Gastroesophageal sphincter (tissue), 4 donors: ENCODE data around the gene LIPC. TPM values are rescaled to one million over a fixed set of nuclear protein-coding genes. Genes with fewer than 3 reads are reported as not detected.

Source experiments
- ATAC-seq: fragments of 150-250 bp; one replicate; pipeline ENCODE4 v1.9.1; 2016; ENCODE audit warnings: mild to moderate bottlenecking, moderate library complexity
- H3K27ac ChIP-seq, 4 donors: fragments of 200-600 bp; sonication (generic) in 3 of 4; 1 replicate in 3 of 4; 2 replicates in 1 of 4; pipeline ENCODE4 v1.5.1; 2016 to 2019
- H3K27me3 ChIP-seq: fragments of 200-600 bp; sonication (generic); one replicate; pipeline ENCODE4 v1.5.1; 2019
- H3K36me3 ChIP-seq, 2 donors: fragments of 200-600 bp; sonication (generic); one replicate each; pipeline ENCODE4 v1.5.1; 2019; ENCODE audit warnings: control low read depth in 1 of 2
- H3K4me1 ChIP-seq, 3 donors: fragments of 200-600 bp; sonication (generic); 1 replicate in 2 of 3; 2 replicates in 1 of 3; pipeline ENCODE4 v1.5.1; 2016 to 2019; ENCODE audit warnings: control low read depth in 2 of 3
- H3K4me3 ChIP-seq, 2 donors: fragments of 200-600 bp; sonication (generic); one replicate each; pipeline ENCODE4 v1.5.1; 2019; ENCODE audit warnings: mild to moderate bottlenecking in 1 of 2, moderate library complexity in 1 of 2
- H3K9me3 ChIP-seq, 3 donors: fragments of 200-600 bp; sonication (generic); one replicate each; pipeline ENCODE4 v1.5.1; 2017 to 2019; ENCODE audit warnings: control low read depth in 2 of 3
- EP300 ChIP-seq: sonication (generic); formaldehyde crosslinking; IDR thresholded peaks from one replicate; pipeline ENCODE4 v1.6.1; 2017; ENCODE audit warnings: antibody characterized with exemption, mild to moderate bottlenecking
- POLR2A ChIP-seq, 2 donors: fragments of 450-650 bp; IDR thresholded peaks; one replicate each; pipeline ENCODE4 v1.6.1; 2017; ENCODE audit warnings: antibody characterized with exemption in 2 of 2, mild to moderate bottlenecking in 2 of 2, moderate library complexity in 1 of 2
- POLR2AphosphoS5 ChIP-seq: sonication (generic); formaldehyde crosslinking; IDR thresholded peaks from one replicate; pipeline ENCODE4 v1.6.1; 2017; ENCODE audit warnings: antibody characterized with exemption
- WGBS, 2 donors: methylation state at CpG; one replicate each; pipeline ENCODE4 v1.1.5; 2018; ENCODE audit warnings: low coverage in 1 of 2; 5-methylcytosine and 5-hydroxymethylcytosine counted together
- total RNA-seq, 4 donors: library from RNA; depleted of rRNA; stranded (reverse); fragments of >200 nt; gene quantifications; one replicate each; pipeline ENCODE4 v1.1.0, GENCODE V29; 2016
- TF ChIP-seq, protein P1 (sequence below), 4 experiments: fragments of 200-600 bp in 2 of 4; fragments of 450-650 bp in 2 of 4; sonication (generic) in 1 of 4; IDR thresholded peaks; one replicate each; pipeline ENCODE4 v1.5.1; 2017 to 2019; ENCODE audit warnings: antibody characterized with exemption in 4 of 4, mild to moderate bottlenecking in 2 of 4, moderate library complexity in 2 of 4

LIPC gene
- total RNA-seq, 4 donors from 2014 or later, result 0.32 to 0.50 TPM; not detected in 2

- peaks cover 0 to 34% (median 3%) of the 10 kb centered on the region in 3 donors for H3K4me1 ChIP-seq
- no peak for ATAC-seq
- no peak overlapping the region for H3K4me3 ChIP-seq
- H3K27me3 ChIP-seq, result no peaks in the 10 kb centered on the region
- WGBS, 2 donors, result 62 to 68% methylated on average over 4 to 6 of the region's 9 CpGs
- no peaks in the 10 kb centered on the region for H3K36me3 ChIP-seq
- H3K27ac ChIP-seq, result peak overlapping the region in 2 of 4 donors; percentile 23 to 39
- TF ChIP-seq POLR2AphosphoS5 (no peak), EP300 (no peak), POLR2A (IDR thresholded peaks at IDR 0.05) (no peak)
- TF ChIP-seq, protein P1, sequence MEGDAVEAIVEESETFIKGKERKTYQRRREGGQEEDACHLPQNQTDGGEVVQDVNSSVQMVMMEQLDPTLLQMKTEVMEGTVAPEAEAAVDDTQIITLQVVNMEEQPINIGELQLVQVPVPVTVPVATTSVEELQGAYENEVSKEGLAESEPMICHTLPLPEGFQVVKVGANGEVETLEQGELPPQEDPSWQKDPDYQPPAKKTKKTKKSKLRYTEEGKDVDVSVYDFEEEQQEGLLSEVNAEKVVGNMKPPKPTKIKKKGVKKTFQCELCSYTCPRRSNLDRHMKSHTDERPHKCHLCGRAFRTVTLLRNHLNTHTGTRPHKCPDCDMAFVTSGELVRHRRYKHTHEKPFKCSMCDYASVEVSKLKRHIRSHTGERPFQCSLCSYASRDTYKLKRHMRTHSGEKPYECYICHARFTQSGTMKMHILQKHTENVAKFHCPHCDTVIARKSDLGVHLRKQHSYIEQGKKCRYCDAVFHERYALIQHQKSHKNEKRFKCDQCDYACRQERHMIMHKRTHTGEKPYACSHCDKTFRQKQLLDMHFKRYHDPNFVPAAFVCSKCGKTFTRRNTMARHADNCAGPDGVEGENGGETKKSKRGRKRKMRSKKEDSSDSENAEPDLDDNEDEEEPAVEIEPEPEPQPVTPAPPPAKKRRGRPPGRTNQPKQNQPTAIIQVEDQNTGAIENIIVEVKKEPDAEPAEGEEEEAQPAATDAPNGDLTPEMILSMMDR (IDR thresholded peaks at IDR 0.05), result no peak
- H3K9me3 ChIP-seq, result no peaks in the 10 kb centered on the region
Measured at GRCh38 chr15:58522865-58523264, 91.1 kb downstream of the LIPC start.

DNA sequence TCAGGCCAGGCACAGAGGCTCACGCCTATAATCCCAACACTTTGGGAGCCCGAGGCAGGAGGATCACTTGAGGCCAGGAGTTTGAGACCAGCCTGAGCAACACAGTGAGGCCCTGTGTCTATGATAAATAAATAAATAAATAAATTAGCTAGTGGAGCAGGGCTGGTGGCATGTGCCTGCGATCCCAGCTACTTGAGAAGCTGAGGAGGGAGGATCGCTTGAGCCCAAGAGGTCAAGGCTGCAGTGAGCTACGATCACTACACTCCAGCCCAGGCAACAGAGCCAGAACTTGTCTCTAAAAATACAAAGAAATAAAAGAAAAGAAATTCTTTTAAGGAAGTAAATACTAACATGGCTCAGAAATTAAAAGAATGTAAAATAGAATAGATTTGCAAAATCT lies 91.8 kb downstream of the LIPC start:
- no peak overlapping the region for H3K4me3 ChIP-seq
- no peak for ATAC-seq
- TF ChIP-seq, protein P1 (IDR thresholded peaks at IDR 0.05), result no peak
- TF ChIP-seq EP300 (no peak), POLR2AphosphoS5 (no peak), POLR2A (IDR thresholded peaks at IDR 0.05) (no peak)
- no peaks in the 10 kb centered on the region for H3K36me3 ChIP-seq
- H3K27ac ChIP-seq, result no peak overlapping the region
- H3K4me1 ChIP-seq, result peaks cover 0 to 42% (median 8%) of the 10 kb centered on the region in 3 donors
- no peaks in the 10 kb centered on the region for H3K27me3 ChIP-seq
- 89 to 100% methylated on average over 1 to 5 of the region's 5 CpGs for WGBS, 2 donors
- no peaks in the 10 kb centered on the region for H3K9me3 ChIP-seq

DNA sequence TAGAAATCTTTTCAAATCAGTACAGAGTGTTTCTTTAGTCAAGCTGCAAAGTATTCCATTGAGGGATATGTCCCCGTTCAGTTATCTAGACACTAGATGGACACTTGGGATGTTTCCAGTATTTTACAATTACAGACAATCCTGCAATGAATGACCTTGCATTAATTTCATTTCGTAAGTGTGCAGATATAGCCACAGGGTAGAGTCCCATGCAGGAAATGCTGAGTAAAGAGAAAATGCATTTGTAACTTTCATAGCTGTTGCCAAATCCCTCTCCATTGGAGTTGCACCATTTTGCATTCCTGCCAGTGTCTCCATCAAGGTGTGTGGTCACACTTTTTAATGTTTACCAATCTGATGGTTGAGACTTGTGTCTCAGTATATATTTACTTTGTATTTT lies 92.5 kb downstream of the LIPC start:
- Histone ChIP-seq H3K9me3 (no peaks in the 10 kb centered on the region), H3K27me3 (no peaks in the 10 kb centered on the region), H3K36me3 (no peaks in the 10 kb centered on the region), H3K27ac (no peak overlapping the region), H3K4me1 (peaks cover 0 to 48% (median 8%) of the 10 kb centered on the region in 3 donors), H3K4me3 (no peak overlapping the region)
- TF ChIP-seq POLR2A (IDR thresholded peaks at IDR 0.05) (no peak), POLR2AphosphoS5 (no peak), EP300 (no peak)
- TF ChIP-seq, protein P1 (IDR thresholded peaks at IDR 0.05), result no peak
- no peak for ATAC-seq
- WGBS, 2 donors, result 90 to 100% methylated on average over 1 to 2 of the region's 2 CpGs

DNA sequence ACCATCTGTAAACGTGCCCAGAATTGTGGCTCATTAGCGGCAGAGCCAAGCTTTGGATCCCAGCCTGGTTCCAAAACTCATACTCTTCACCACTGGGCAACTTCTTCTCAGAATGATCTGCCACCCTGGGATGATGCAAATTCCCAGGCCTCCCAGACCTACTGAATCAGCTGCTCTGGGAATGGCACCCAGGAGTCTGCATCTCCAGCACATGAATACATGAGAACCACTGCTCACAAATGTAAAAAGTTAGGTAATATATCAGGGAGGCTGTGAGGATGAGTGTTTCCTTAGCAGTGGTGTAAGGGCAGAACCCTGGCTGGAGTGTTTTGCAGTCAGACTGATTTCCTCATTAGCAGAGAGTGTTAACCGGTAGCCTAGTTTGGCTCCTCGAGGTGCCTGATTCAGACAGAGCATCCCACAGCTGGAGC lies 94.2 kb downstream of the LIPC start:
- no peak for ATAC-seq
- Histone ChIP-seq H3K4me3 (no peak overlapping the region), H3K36me3 (no peaks in the 10 kb centered on the region), H3K9me3 (no peaks in the 10 kb centered on the region), H3K4me1 (peaks cover 0 to 48% (median 8%) of the 10 kb centered on the region in 3 donors), H3K27ac (no peak overlapping the region), H3K27me3 (no peaks in the 10 kb centered on the region)
- TF ChIP-seq, protein P1 (IDR thresholded peaks at IDR 0.05), result no peak
- TF ChIP-seq EP300 (no peak), POLR2A (IDR thresholded peaks at IDR 0.05) (no peak), POLR2AphosphoS5 (no peak)
- 80% methylated on average over 2 of the region's 4 CpGs for WGBS, 2 donors

DNA sequence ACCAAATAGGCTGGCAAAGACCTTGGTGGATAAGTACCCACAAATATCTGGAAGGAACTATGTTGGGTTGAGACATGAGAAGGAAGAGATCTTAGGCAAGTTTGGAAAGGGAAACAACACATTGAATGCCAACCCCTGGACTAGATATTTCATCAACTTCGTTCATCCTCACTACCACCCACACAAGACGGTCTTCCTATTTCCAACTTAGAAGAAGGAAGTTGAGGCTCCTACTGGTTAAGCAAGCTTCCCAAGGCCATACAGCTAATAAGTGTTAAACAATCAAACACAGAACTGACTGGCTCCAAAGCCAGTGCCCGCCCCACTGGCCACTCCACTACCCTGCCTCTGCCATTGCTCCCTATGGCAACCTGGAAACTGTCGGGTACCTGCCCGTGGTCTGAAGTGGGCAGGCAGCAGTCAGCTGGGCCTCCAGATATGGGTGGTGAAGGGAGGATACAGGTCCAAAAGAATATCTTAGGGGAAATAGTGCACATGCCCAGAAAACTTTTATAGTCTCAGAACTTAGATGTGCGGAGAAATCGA lies 94.9 kb downstream of the LIPC start:
- 92 to 98% methylated on average over 2 to 4 of the region's 7 CpGs for WGBS, 2 donors
- Histone ChIP-seq H3K27me3 (no peaks in the 10 kb centered on the region), H3K27ac (no peak overlapping the region), H3K4me3 (no peak overlapping the region), H3K4me1 (peaks cover 0 to 42% (median 8%) of the 10 kb centered on the region in 3 donors), H3K36me3 (no peaks in the 10 kb centered on the region), H3K9me3 (no peaks in the 10 kb centered on the region)
- ATAC-seq, result peak; percentile 35
- TF ChIP-seq POLR2A (IDR thresholded peaks at IDR 0.05), result no peak
- no peak for TF ChIP-seq POLR2AphosphoS5
- TF ChIP-seq EP300, result no peak
- TF ChIP-seq, protein P1 (IDR thresholded peaks at IDR 0.05), result no peak
